GM18511 (cell line): Measurements from ENCODE around the gene SUPV3L1.
"Not testable (repeated sequence)": the region's sequence is repeated elsewhere in the genome, so short reads cannot be mapped to it uniquely, and the experiment has no call there.

Experiments used
- ATAC-seq: cut with Tn5 transposase; IDR thresholded peaks from one replicate; pipeline ENCODE4 v1.9.1; 2021; ENCODE audit warnings: mild to moderate bottlenecking, moderate library complexity; ENCODE audit not compliant: unreplicated experiment

SUPV3L1 gene

GRCh38 chr10:69228151-69228550, 48.1 kb downstream of the SUPV3L1 start:
- ATAC-seq, result no peak

- ATAC-seq, result no peak
These were observed 49.5 kb downstream of the SUPV3L1 start for GRCh38 chr10:69229616-69229916.

GRCh38 chr10:69230128-69230527, 50.1 kb downstream of the SUPV3L1 start:
- no peak for ATAC-seq

- ATAC-seq, result no peak
These were observed 52.2 kb downstream of the SUPV3L1 start for GRCh38 chr10:69232252-69232651.

GRCh38 chr10:69232736-69233480, 52.9 kb downstream of the SUPV3L1 start:
- ATAC-seq, result no peak

GRCh38 chr10:69234447-69234846, 54.4 kb downstream of the SUPV3L1 start:
- no peak for ATAC-seq

GRCh38 chr10:69237528-69238159, 57.6 kb downstream of the SUPV3L1 start:
- ATAC-seq, result peak; percentile 80

- ATAC-seq, result no peak
These were observed 59.1 kb downstream of the SUPV3L1 start for GRCh38 chr10:69239136-69239535.

GRCh38 chr10:69239816-69240434, 59.9 kb downstream of the SUPV3L1 start:
- ATAC-seq, result no peak

- no peak for ATAC-seq
These were observed 60.4 kb downstream of the SUPV3L1 start for GRCh38 chr10:69240455-69240854.

- no peak for ATAC-seq
These were observed 61.5 kb downstream of the SUPV3L1 start for GRCh38 chr10:69241575-69241974.

- no peak for ATAC-seq
These were observed 62.2 kb downstream of the SUPV3L1 start for GRCh38 chr10:69242040-69242851.

GRCh38 chr10:69242852-69243212, 62.8 kb downstream of the SUPV3L1 start:
- ATAC-seq, result no peak

GRCh38 chr10:69243817-69244216, 63.8 kb downstream of the SUPV3L1 start:
- ATAC-seq, result no peak

GRCh38 chr10:69246036-69246435, 66.0 kb downstream of the SUPV3L1 start:
- ATAC-seq, result no peak

- ATAC-seq, result no peak
These were observed 66.7 kb downstream of the SUPV3L1 start for GRCh38 chr10:69246581-69247312.

GRCh38 chr10:69247313-69247710, 67.3 kb downstream of the SUPV3L1 start:
- ATAC-seq, result no peak

GRCh38 chr10:69248117-69248730, 68.2 kb downstream of the SUPV3L1 start:
- ATAC-seq, result no peak

- ATAC-seq, result no peak
These were observed 70.0 kb downstream of the SUPV3L1 start for GRCh38 chr10:69250041-69250440.

- not testable (repeated sequence) for ATAC-seq
These were observed 71.4 kb downstream of the SUPV3L1 start for GRCh38 chr10:69251417-69251816.
